NCI-H128 (cell line): ENCODE measurements around the gene TUBA4A.

Experiments
- DNase-seq: peaks from one replicate; lab custom pipeline; 2025; ENCODE audit not compliant: unreplicated experiment; lab: John Stamatoyannopoulos, UW

The TUBA4A gene

DNA sequence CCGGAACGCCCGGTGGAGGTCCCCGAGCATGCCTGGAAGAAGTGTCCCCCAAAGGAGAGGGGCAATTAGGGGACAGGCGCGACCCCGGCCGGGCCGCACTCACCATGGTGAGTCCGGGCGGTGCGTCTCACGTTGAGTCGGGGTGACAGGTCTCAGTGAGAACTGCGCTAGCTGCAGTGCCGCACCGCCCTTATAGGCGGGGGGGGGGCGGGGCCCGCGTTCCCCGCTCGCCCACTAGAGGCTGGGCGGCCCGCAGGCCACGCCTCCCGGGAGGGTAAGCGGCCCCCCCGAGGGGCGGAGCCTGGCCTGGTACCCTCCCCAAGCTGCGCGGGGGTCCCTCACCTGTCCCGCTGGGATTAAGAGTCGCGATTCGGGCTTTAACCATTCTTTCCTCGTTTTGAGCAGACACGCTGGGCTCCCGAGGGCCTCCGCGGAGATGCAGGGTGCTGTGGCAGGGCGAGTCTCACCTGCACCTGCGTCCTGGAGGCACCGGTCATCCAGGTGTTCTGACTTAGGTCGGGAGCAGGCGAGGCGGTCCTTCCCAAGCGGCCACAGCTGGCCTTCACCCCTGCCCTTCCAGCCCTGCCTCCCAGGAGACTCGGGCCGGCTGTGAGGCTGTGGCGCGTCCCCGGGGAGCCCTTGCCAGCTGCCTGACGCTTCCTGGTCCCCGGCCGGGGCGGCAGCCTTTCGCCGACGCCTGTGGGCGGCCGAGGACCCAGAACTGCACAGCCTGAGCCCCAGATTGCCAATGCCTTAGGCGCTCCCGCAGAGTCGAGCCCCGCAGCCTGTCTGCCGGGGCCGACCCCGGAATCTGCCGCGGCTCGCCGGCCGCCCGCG is at the start of gene TUBA4A:
Gene TUBA4A, minus strand, starts transcription at position 166 of the 837 bp plus-strand sequence. Its CDS starts 60 bp downstream, at position 106.
- peak; percentile 59 for DNase-seq

- no peak for DNase-seq
These were observed 48.8 kb upstream of the TUBA4A start for GRCh38 chr2:219302412-219302968.

DNA sequence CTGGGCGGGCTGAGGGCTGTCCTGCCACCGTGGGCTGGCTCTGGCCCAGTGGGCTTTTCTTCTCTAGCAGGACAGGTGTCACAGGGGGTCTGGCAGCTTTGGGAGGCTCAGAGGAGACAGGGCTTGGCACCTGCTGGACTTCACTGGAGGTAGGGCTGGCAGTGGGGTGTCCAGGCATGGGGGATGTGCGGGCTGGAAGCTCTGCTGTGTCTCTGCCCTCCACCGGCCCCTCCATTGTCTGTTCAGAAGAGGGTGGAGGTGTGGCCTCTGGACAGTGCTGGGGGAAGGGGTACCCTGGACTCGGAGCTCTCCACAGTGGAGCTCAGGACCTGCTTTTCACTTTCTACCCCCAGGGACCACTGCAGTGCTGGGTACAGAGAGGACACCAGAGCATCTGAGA is 46.3 kb upstream of the TUBA4A start:
- no peak for DNase-seq

- DNase-seq = no peak
These were observed 45.6 kb upstream of the TUBA4A start for GRCh38 chr2:219299372-219299760.

GRCh38 chr2:219298759-219299371 is 45.1 kb upstream of the TUBA4A start:
- peak; percentile 41 for DNase-seq

DNA sequence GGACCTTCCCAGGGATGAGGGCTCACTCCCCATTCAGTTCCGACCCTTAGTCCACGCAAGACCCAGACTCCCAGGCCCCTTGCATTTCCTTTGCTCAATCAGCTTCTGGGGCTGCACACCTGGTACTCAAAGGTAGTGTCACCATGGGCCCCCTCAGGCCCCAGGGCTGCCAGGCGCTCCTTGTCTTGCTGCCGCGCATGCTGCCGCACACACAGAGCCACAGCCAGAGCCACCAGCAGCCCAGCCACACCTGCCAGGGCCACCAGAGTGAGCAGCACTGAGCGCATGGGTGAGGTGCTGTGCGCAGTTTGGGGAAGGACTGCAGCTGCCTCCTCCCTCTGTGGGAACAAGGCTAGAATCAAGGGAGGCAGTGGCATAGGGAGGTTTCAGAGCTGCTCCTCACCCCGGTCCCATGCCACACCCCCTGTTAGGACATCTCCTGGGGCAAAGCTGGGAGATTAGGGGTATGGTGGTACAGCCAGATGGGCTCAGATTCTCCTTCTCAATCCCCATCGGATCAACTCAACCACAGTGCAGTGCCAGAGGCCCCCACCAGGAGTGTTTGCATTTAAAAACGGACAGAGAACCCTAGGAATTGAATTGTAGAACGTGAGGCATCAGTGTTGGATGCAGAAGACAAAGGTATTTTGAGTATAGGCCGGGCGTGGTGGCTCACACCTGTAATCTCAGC is 44.2 kb upstream of the TUBA4A start:
- DNase-seq = no peak

- no peak for DNase-seq
These were observed 43.1 kb upstream of the TUBA4A start for GRCh38 chr2:219296631-219297391.

- DNase-seq = no peak
These were observed 42.4 kb upstream of the TUBA4A start for GRCh38 chr2:219296142-219296541.

GRCh38 chr2:219294356-219295351 is 40.9 kb upstream of the TUBA4A start:
- DNase-seq = peak; percentile 61

GRCh38 chr2:219293736-219294231 is 40.1 kb upstream of the TUBA4A start:
- DNase-seq = no peak

GRCh38 chr2:219292616-219293015 is 38.9 kb upstream of the TUBA4A start:
- DNase-seq = no peak

DNA sequence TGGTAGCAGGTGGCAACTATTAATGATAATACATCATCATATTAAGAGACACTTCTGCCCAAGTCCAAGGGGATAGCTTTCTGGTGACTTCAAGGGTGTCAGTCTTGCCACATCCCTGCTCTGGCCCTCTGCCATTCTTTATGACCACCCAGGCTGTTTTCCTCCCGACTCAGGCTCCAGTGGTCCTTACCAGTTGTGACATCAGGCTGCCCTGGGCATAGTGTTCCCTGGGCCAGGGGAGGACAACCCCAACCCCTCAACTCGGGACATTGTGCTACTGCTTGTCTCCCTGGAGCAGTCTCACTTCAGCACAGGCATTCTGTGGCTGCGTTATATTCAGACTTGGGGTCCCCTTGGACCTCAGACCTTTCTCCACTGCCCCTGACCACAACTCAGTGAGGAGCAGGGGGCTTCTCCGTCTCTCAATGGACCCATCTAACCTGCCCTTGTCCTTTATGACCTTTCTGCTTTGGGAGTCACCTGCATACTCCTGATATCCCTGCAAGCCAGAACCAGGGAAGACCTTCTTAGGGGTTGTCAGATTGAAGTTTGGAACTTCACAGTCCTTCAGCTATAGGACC is 38.3 kb upstream of the TUBA4A start:
- DNase-seq = no peak

DNA sequence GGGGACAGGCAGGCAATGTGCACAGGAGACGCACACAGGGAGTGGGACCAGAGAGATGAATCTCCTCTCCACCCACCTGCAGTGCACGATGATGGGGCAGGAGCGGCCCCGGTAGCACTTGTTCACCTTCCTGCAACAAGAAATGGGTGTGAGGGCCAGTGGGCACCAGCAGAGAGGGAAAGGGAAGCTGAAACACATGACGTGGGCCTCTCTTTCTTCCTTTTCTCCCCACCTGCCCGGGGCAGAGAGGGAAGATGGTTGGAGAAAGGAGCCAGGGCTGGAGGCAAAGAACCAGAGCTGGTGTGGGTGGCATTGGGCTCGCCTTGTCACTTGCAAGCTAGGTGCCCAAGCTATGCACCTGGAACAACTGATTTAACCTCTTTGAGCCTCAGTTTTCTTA is 37.7 kb upstream of the TUBA4A start:
- DNase-seq = no peak

GRCh38 chr2:219290381-219291171 is 36.9 kb upstream of the TUBA4A start:
- no peak for DNase-seq

- no peak for DNase-seq
These were observed 36.0 kb upstream of the TUBA4A start for GRCh38 chr2:219289537-219290361.

- DNase-seq = no peak
These were observed 35.4 kb upstream of the TUBA4A start for GRCh38 chr2:219289195-219289536.

DNA sequence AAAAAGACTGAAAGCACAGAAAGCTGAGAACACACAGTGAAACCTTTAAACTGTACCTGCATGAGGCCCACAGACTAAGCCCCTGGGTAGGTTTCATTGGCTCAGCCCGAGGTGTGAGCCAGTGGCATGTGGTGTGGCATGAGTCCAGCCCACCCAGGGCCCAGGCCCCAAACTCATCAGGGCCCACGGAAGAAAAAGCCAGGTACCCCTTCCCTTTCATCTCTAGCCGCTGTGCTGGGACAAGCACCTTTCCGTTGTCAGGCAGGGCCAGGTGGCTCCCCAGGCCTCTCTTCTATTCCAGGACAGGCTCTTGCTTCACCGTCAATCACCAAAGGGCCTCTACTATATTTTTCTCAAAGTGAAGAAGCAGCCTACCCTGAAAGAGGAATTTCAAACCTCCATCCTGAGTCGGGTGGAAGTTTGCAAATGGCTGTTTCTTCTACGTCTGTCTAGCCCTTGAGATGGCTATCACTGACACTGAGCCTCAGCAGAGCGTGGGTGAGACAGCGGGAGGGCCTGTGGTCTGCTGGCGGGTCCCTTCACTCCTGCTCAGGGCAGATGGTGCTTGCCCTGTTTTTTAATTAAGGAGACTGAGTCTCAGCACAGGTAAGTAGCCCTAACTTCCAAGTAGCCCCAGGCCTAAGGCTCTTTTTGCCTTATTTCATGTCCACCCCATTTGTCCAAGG is 34.0 kb upstream of the TUBA4A start:
- no peak for DNase-seq
